PC-3 (cell line): ENCODE measurements around the gene KAT6B.

Experiments used
- CTCF ChIP-seq: fragments of 300-600 bp; sonication (generic); conservative IDR thresholded peaks from 2 replicates; pipeline ENCODE4 v1.5.1; 2017; ENCODE audit warnings: antibody characterized with exemption, low read depth, mild to moderate bottlenecking, low read length
- EZH2phosphoT487 ChIP-seq: fragments of 300-600 bp; sonication (generic); IDR thresholded peaks from 2 replicates; pipeline ENCODE4 v1.6.1; 2018; ENCODE audit warnings: mild to moderate bottlenecking, antibody characterized with exemption, low read length, borderline replicate concordance

- TF ChIP-seq EZH2phosphoT487 (no peak), CTCF (no peak)
Measured at GRCh38 chr10:75065076-75065475, 238.7 kb downstream of the KAT6B start.
